ENCODE data around the gene ARHGEF16.

- TF ChIP-seq, protein P1, sequence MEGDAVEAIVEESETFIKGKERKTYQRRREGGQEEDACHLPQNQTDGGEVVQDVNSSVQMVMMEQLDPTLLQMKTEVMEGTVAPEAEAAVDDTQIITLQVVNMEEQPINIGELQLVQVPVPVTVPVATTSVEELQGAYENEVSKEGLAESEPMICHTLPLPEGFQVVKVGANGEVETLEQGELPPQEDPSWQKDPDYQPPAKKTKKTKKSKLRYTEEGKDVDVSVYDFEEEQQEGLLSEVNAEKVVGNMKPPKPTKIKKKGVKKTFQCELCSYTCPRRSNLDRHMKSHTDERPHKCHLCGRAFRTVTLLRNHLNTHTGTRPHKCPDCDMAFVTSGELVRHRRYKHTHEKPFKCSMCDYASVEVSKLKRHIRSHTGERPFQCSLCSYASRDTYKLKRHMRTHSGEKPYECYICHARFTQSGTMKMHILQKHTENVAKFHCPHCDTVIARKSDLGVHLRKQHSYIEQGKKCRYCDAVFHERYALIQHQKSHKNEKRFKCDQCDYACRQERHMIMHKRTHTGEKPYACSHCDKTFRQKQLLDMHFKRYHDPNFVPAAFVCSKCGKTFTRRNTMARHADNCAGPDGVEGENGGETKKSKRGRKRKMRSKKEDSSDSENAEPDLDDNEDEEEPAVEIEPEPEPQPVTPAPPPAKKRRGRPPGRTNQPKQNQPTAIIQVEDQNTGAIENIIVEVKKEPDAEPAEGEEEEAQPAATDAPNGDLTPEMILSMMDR (IDR thresholded peaks at IDR 0.05), result no peak
- TF ChIP-seq EZH2 (IDR thresholded peaks at IDR 0.05; ENCODE audit: borderline replicate concordance, insufficient read depth, low read depth, low read length, poor library complexity, severe bottlenecking), result no peak
Observed at GRCh38 chr1:3451994-3452865, 2.2 kb upstream of the ARHGEF16 start.
